GM21526 (cell line): Measurements from ENCODE around the gene BRS3.

Experiments
- ATAC-seq: cut with Tn5 transposase; IDR thresholded peaks from one replicate; pipeline ENCODE4 v1.9.1; 2021; ENCODE audit warnings: moderate library complexity; ENCODE audit not compliant: unreplicated experiment, low FRiP score

The BRS3 gene

GRCh38 chrX:136493011-136493410 lies 5.3 kb downstream of the BRS3 start:
- ATAC-seq, result no peak

GRCh38 chrX:136495043-136495442 lies 7.3 kb downstream of the BRS3 start:
- ATAC-seq, result no peak

DNA sequence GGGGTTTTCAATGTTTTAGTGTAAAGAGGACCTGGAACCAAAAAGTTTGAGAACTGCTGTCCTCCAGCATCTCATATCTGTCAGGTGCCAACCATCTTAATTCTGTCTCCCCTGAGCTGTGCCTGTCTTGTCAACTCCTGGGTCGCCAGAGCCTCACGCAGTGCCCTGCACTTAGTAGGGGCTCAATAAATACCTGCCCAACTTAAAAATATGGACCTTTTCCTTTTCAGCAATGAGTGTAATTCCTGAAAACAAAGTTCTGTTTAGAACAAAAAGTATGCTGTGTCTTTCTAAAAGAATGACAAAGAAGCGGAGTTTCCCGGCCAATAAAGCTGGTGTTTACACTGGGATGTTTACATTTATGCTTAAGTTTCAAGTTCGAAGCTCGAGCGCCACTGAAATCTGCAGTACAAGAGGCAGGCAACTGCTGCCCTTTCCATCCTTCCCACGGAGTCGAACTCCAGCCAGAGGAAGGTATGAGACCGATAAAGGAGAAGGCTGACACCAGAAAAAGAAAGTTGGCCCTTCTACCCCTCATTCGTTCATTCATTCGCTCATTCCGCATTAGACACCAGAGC lies 8.5 kb downstream of the BRS3 start:
- ATAC-seq, result no peak

DNA sequence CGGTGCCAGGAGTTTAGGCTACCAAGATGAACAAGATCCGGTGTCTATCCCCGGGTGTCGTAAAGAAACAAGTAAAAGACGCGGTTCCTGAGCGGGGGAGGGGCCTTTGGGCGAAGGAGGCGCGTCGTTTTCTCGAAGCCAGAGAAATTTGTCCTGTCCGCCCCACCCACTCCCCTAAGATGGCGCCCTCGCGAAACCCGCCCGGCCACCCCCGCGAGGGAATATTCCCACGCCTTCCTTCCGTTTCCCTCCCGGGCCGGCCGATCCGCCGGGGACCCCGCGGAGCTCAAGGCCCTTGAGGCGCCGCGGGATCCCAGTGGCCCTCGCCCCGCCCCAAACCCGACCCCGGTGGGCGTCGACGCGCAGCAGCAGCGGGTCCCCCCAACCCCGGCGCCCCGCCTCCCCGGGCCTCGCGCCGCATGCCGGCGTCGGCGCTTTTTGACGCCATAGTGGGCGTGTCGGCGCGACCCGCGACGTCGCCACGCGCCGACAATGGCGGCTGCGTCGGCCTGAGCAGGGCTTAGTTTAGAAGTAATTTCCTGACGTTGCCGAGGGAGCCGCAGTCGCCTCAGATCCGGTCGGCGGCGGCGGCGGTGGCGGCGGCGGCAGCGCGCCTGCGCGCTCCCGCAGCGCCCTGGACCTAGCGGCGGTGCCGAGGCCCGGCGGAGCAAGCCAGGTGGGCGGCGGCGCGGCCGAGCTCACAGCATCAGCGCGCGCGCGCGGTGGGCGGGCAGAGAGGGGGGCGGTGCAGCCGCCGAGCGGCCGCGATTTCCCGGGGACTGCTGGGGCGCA lies 9.2 kb downstream of the BRS3 start:
- ATAC-seq, result peak; percentile 77

DNA sequence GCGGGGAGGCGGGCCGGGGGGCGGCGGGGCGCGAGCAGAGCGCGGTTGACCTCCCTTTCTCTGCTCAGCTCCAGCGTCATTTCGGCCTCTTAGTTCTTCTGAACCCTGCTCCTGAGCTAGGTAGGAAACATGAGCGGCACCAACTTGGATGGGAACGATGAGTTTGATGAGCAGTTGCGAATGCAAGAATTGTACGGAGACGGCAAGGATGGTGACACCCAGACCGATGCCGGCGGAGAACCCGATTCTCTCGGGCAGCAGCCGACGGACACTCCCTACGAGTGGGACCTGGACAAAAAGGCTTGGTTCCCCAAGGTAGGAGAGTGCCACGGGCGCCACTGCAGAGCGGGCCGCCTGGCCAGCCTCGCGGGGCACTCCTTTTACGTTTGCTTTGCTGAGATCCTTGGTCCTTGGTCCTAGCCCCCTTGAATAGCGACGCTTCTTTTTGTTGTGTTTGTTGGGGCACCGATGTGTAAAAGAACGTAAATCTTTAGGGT lies 9.9 kb downstream of the BRS3 start, which contains the start of gene HTATSF1:
TSS of gene HTATSF1 (plus strand) at position 37 of the 497 bp plus-strand sequence. CDS start at position 130, 93 bp downstream.
- ATAC-seq, result peak; percentile 16

DNA sequence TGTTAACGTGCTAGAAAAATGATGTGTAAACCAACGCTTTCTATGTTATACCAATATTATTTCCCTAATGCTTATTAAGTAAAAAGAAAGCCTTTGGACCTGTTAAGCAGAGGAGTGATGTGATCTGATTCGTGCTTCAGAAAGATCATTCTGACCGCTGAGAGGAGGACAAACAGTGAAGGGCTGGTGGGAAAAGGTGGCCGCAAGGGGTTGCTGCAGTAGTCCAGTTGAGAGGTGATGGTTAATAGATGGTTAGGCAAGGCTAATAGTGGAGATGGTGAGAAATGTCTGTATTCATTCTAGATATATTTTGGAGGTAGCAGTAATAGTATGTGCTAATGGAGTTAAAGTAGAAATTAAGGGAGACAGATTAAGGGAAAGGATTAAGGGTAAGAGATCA lies 31.3 kb downstream of the BRS3 start:
- ATAC-seq, result no peak

DNA sequence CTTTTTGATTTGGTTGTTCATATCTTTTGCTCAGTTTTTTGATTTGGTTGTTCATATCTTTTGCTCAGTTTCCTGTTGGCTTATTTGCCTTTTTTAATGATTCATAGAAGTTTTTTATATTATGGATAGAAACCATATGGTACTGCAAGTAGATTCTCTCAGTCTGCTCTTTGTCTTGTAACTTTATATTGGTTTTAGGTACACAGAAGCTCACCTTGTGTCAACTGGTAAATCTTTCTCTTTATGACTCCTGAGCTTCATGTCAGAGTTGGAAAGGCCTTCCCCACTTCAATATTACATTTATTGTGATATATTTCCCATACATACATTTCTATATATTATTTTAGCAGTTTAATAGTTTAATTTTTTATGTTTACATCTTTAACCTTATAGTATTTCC lies 36.0 kb downstream of the BRS3 start:
- ATAC-seq, result no peak

DNA sequence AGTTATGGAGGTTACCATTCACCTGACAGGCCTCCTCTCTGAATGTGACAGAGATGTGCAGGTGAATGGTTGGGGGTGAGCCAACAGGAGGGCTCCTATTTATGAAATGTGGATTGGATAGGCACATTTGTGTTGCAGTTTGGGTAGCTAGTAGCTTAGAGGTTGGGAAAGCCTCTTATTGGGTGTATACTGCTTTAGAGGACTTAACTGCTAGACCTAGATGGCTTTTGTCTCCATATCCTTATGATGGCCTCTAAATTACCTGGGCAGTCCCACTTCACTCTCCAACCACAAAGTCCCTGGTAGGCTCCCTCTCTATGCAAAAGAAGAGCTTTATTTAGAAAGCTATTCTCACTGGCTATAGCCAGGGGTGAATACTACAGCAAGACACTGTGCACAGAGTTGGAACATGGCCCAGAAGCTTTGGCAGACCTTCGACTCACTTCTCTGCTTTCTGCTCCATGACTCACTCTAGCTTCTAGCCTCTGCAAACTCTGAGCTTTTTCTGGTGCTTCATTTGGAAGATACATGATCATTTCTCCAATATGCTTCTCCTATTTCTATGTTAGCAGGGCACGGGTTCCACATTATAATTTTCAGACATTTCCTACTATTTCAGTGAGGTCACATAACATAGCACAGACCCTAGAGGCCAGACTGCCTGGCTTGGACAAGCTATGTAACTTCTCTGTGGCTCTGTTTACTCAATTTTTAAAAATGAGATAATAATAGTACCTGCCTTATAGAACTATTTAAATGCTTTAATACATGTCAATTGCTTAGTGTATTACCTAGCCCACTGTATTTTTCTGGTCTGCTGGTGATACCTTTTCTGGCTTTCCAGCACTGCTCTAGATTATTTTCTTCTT lies 38.2 kb downstream of the BRS3 start:
- ATAC-seq, result no peak

- ATAC-seq, result no peak
Measured at GRCh38 chrX:136528645-136529315, 41.0 kb downstream of the BRS3 start.

- ATAC-seq, result no peak
Measured at GRCh38 chrX:136529795-136530194, 42.0 kb downstream of the BRS3 start.

DNA sequence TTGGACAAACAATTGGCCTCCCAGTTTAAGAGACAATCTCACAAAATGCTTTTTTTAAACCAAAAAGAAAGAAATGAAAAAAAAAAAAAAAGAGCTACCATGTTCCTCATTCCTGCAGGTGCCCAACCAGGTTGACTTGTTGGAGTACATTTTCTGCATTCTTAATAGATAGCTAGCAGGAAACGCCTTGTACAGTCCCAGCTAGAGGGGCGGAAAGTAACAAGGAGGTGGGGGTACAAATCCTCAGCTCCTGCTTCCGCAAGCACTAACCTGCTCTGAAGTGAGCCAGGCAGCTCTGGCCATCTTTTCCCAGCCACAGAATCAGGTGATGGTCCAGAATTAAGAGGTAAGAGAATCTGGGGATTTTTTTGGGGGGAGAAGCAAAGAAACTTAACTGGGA lies 44.2 kb downstream of the BRS3 start, which contains the start of gene VGLL1:
TSS of gene VGLL1 (plus strand) at position 265 of the 400 bp plus-strand sequence. CDS start 3,806 bp downstream, outside the sequence.
- ATAC-seq, result no peak

DNA sequence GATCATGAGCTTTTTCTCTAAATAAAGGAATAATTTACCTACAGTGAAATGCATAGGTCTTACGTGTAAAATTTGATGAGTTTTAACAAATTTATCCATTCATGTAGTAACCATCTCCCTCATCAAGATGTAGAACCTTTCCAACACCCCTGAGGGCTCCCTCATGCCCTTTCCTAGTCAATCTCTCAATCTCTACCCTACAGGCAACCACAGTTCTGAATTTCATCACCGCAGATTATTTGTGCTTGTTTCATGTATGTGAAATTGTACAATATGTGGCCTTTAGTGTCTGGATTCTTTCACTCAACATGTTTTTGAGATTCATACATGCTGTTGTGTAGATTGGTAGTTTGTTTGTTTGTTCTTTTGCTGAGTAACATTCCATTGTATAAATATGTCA lies 46.4 kb downstream of the BRS3 start:
- no peak for ATAC-seq

- no peak for ATAC-seq
Measured at GRCh38 chrX:136538811-136539210, 51.1 kb downstream of the BRS3 start.

GRCh38 chrX:136540226-136540625 lies 52.5 kb downstream of the BRS3 start:
- ATAC-seq, result no peak

GRCh38 chrX:136541294-136541693 lies 53.5 kb downstream of the BRS3 start:
- no peak for ATAC-seq

- no peak for ATAC-seq
Measured at GRCh38 chrX:136542281-136542680, 54.5 kb downstream of the BRS3 start.
